ENCODE results near the gene OR2V2.

OR2V2 gene

DNA sequence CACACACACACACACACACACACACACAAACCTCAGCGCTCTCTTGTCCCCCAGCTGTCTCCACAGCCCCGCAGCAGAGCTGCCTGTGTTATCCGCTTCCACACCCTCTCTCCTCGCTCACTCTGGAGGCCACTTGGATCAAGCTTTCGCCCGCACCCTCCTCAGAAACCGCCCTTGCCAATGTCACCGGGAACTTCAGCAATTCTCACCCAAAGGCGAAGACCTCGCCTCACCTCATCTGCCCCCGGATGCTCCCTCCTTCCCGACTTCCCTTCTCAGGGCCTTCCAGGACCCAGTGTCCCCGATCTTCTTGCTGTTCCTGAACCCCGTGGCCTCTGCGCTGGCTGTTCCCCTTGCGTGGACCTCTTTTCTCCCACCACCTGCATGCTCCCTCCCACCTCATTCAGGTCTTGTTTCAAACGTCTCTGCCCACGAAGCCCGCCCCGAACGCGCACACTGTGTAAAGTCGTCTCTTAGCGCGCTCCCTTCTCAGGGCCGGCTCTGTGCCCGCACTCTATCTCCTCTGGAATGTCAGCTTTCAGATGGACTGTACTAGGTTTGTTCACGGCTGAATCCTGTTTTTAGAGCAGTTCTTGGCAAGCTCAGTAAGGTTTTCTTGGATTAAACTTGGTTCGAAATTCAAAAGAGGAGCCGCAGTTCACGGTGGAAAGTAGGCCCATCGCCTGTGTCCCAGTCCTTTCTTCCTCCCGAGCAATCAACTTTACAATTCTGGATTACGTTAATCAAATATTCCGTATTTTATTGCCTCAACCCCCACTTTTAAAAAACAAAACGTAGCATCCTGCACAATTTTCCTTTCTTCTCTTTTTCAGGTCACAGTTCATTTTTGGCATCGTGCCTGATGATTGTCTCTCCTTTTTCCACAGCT, 58.6 kb downstream of the OR2V2 start:
- no peak for DNase-seq (ENCODE audit: low read depth in 2 of 2)

GRCh38 chr5:181207214-181207959, 60.0 kb downstream of the OR2V2 start:
- peak; percentile 84 to 96 for DNase-seq (ENCODE audit: low read depth in 2 of 2)

- no peak for DNase-seq (ENCODE audit: low read depth in 2 of 2)
Measured at GRCh38 chr5:181207960-181208253, 60.5 kb downstream of the OR2V2 start.

All from stimulated activated CD4-positive, alpha-beta T cell treated with anti-CD3 and anti-CD28 coated beads, Interleukin-12 subunit alpha, Interleukin-12 subunit beta, amount 100 ng/mL, for 24 hours (primary cell).